Lower lobe of right lung (tissue), 2 donors: ENCODE results near the gene TNFRSF13B. TPM values are rescaled to one million over a fixed set of nuclear protein-coding genes. Genes with fewer than 3 reads are reported as not detected.

Experiments
- ATAC-seq, 2 donors: fragments of 200-7000 bp; cut with Tn5 transposase; one replicate each; pipeline ENCODE4 v1.9.1; 2020 to 2022; ENCODE audit warnings: mild to moderate bottlenecking in 2 of 2, moderate library complexity in 2 of 2
- DNase-seq: peaks from one replicate; pipeline ENCODE4 v3.0.0-alpha.2; 2020
- H3K27ac ChIP-seq: fragments of 200-600 bp; one replicate; pipeline ENCODE4 v1.8.0; 2022
- H3K27me3 ChIP-seq: fragments of 200-600 bp; one replicate; pipeline ENCODE4 v1.8.0; 2022; ENCODE audit warnings: low read depth
- H3K36me3 ChIP-seq: fragments of 200-600 bp; one replicate; pipeline ENCODE4 v1.8.0; 2022; ENCODE audit warnings: mild to moderate bottlenecking
- H3K4me1 ChIP-seq: fragments of 200-600 bp; one replicate; pipeline ENCODE4 v1.8.0; 2022
- H3K4me3 ChIP-seq: fragments of 200-600 bp; one replicate; pipeline ENCODE4 v1.8.0; 2022; ENCODE audit warnings: mild to moderate bottlenecking
- H3K9me3 ChIP-seq: fragments of 200-600 bp; one replicate; pipeline ENCODE4 v1.8.0; 2022
- intact Hi-C: fragments of 100-400 bp; cut with DNase I; formaldehyde crosslinking; loops from one replicate; pipeline ENCODE4 v1.11.0; 2022
- total RNA-seq: library from RNA; stranded (reverse); fragmentation: NEBNext Ultra II Directional; extraction: Animal tissue kit (Norgen Biotek cat#: 25700); gene quantifications from one replicate; pipeline ENCODE4 v1.2.1, GENCODE V29; 2021
- TF ChIP-seq, protein P1 (sequence below): fragments of 200-600 bp; IDR thresholded peaks from one replicate; pipeline ENCODE4 v1.8.0; 2022; ENCODE audit warnings: antibody characterized with exemption, mild to moderate bottlenecking
- donor health status: DM: no; HTN: yes; CAD: no; lungs with severe emphysema.

The TNFRSF13B gene
- total RNA-seq, 1 donor from 2014 or later = 0.27 TPM

DNA sequence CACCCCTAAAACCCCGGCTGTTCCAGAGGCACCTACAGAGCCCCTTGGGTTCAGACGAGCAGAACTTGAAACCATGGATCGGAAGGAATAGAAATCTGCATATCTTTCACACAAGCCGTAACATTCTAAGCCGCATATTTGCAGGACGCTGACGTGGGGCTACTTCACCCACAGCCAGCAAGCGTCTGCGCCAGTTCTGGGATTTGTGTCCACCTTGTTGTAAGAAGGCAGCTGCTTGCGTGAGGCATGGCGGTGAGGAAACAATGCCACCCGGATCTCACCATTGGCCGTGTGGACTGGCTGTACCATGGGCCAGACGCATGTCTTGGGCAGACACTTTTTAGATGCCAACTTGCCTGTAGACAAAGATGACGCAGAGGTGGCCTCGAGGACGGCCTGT lies 34.5 kb downstream of the TNFRSF13B start:
- no peak overlapping the region for H3K27ac ChIP-seq
- TF ChIP-seq, protein P1, sequence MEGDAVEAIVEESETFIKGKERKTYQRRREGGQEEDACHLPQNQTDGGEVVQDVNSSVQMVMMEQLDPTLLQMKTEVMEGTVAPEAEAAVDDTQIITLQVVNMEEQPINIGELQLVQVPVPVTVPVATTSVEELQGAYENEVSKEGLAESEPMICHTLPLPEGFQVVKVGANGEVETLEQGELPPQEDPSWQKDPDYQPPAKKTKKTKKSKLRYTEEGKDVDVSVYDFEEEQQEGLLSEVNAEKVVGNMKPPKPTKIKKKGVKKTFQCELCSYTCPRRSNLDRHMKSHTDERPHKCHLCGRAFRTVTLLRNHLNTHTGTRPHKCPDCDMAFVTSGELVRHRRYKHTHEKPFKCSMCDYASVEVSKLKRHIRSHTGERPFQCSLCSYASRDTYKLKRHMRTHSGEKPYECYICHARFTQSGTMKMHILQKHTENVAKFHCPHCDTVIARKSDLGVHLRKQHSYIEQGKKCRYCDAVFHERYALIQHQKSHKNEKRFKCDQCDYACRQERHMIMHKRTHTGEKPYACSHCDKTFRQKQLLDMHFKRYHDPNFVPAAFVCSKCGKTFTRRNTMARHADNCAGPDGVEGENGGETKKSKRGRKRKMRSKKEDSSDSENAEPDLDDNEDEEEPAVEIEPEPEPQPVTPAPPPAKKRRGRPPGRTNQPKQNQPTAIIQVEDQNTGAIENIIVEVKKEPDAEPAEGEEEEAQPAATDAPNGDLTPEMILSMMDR = no peak
- DNase-seq = peak; percentile 42
- no peak overlapping the region for H3K4me3 ChIP-seq
- ATAC-seq = no peak
- H3K27me3 ChIP-seq = no peaks in the 10 kb centered on the region
- no peaks in the 10 kb centered on the region for H3K9me3 ChIP-seq
- H3K36me3 ChIP-seq = no peaks in the 10 kb centered on the region
- intact Hi-C loops = no loop called here
- no peaks in the 10 kb centered on the region for H3K4me1 ChIP-seq

DNA sequence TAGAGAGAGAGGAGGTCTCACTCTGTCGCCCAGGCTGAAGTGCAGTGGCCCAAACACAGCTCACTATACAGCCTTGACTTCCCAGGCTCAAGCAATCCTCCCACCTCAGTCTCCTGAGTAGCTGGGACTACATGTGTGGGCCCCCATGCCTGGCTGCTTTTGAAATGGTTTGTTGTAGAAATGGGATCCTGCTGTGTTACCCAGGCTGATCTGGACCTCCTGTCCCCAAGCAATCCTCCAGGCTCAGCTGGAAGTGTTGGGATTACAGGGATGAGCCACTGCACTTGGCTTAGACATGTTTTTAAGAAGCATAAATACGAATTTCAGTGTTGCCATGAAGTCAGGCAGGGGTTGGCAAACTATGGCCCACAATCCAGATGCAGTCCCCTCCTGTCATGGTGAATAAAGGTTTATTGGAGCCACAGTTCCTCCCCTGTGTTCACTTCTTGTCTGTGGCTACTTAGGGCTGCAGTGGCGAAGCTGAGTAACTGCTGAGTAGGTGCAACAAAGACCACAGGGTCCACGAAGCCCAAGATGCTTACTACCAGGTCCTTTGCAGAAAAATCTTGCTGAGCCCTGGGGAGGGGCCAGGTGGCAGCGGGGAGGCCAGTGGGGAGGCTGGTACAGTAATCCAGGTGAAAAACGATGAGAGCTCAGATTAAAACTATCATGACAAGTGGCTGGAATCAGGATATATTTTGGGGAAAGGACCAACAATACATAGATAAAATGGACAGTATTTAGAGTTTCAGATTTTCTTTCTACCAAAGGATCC lies 35.2 kb downstream of the TNFRSF13B start:
- Histone ChIP-seq H3K27me3 (no peaks in the 10 kb centered on the region), H3K4me1 (no peaks in the 10 kb centered on the region), H3K36me3 (no peaks in the 10 kb centered on the region), H3K9me3 (no peaks in the 10 kb centered on the region), H3K4me3 (no peak overlapping the region), H3K27ac (no peak overlapping the region)
- ATAC-seq (no peak), DNase-seq (no peak)
- TF ChIP-seq, protein P1 = no peak
- intact Hi-C loops = no loop called here

DNA sequence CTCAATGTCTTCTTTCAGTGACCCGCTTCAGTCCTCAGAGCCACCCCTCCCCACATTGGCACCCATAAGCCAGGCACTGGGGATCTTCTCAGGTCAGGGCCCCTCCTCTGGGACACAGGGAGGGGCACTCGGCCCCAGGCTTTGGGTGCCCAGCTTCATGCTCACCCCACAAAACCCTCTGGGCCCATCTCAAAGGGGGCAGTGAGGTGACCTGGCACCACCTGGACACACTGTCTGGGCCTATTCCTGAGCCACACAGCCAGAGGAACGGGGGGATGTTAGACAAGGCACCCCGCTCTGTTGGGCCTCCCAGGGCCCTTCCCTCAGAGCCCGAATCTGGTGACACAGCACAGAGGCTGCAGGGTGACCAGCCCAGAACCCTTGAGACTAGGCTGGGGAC lies 36.1 kb downstream of the TNFRSF13B start:
- Histone ChIP-seq H3K4me3 (no peak overlapping the region), H3K4me1 (no peaks in the 10 kb centered on the region), H3K9me3 (no peaks in the 10 kb centered on the region), H3K36me3 (no peaks in the 10 kb centered on the region), H3K27me3 (no peaks in the 10 kb centered on the region), H3K27ac (no peak overlapping the region)
- intact Hi-C loops = no loop called here
- DNase-seq (no peak), ATAC-seq (no peak)
- TF ChIP-seq, protein P1 = no peak

DNA sequence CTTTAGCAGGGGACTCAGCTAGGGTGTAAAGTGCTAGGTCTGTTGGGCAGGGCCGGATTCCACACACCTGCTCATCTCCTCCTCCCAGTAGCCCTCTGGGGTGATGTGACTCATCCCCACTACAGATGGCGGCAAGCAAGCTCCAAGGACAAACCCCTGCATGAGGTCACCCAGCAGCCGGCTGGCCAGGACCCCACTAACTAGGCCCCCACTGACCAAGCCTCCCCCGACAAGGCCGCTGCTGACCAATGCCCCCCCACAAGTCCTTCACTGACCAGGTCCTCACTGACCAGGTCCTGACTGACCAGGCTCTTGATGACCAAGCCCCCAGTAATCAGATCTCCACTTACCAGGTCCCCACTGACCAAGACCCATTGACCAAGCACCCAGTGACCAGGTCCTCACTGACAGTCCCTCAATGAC lies 36.7 kb downstream of the TNFRSF13B start:
- H3K4me1 ChIP-seq = no peaks in the 10 kb centered on the region
- H3K4me3 ChIP-seq = no peak overlapping the region
- no peak overlapping the region for H3K27ac ChIP-seq
- no peaks in the 10 kb centered on the region for H3K27me3 ChIP-seq
- H3K9me3 ChIP-seq = no peaks in the 10 kb centered on the region
- TF ChIP-seq, protein P1 = no peak
- H3K36me3 ChIP-seq = no peaks in the 10 kb centered on the region
- ATAC-seq = no peak
- no peak for DNase-seq
- intact Hi-C loops = no loop called here

DNA sequence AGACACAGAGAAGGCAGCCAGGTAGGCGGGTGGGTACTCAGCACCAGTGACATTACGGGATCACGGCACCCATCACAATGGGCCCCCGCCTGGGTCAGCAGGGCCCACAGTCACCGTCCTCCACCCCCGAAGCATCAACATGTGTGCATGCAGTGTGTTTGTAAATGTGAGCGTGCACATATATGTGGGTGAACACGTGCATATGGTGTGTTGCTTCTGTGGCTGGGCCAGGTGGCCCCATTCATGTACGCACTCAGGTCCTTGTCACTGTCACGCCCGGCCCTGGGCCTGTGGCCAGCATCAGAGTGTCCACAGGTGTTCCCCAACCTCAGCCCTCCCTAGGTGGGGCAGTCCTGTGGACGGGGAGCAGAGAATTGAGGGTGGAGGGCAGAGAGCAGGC lies 37.1 kb downstream of the TNFRSF13B start:
- TF ChIP-seq, protein P1 = no peak
- Histone ChIP-seq H3K4me3 (no peak overlapping the region), H3K27ac (no peak overlapping the region), H3K4me1 (no peaks in the 10 kb centered on the region), H3K36me3 (no peaks in the 10 kb centered on the region), H3K27me3 (no peaks in the 10 kb centered on the region), H3K9me3 (no peaks in the 10 kb centered on the region)
- intact Hi-C loops = no loop called here
- ATAC-seq (no peak), DNase-seq (no peak)
